ENCODE results near the gene GOSR1.

- TF ChIP-seq CTCF (IDR thresholded peaks at IDR 0.05; ENCODE audit: insufficient read depth, low read length, poor library complexity, severe bottlenecking) (no peak), EZH2phosphoT487 (conservative IDR thresholded peaks at IDR 0.05; ENCODE audit: low read length) (no peak)
Measured at GRCh38 chr17:30551996-30552339, 74.8 kb downstream of the GOSR1 start.
